Left hindlimb (tissue), 1 donor: ENCODE results near the gene CPXM1.

Experiments
- DNase-seq: peaks from one replicate; pipeline ENCODE4 v3.0.0-alpha.2; 2018

The CPXM1 gene

GRCh38 chr20:2747676-2748235 lies 52.7 kb downstream of the CPXM1 start:
- DNase-seq: no peak

GRCh38 chr20:2746636-2747265 lies 53.7 kb downstream of the CPXM1 start:
- no peak for DNase-seq

DNA sequence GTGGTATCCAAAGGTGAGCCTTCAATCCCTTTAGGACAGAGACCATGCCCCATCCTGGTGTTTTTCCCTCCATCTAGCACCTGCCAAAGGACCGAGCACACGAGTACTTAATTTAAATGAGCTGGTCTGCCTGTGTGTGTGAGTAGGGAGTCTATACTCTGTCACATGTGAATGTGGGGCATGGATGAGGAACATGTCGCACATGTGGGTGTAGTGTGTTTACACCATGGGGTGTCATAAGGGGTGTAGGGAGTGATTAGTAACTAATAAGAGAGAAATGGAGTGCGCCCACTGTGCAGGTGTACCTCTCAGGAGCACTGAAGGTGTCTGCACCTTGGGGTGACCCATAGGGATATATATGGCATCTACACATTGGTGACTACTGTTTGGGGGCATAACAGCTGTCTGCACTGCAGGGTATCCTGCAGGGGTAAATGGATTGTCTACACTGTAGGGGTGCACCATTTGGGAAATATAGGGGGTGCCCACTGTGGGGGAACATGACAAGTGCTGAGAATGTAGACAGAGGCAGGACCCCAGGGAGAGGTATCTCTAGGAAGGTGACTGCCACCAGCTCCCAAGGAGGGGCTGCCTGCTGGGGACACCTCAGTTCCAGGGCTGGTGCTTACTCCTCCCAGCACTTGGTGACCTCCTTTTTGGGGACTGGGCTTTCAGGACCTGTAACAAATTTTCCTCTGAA lies 54.3 kb downstream of the CPXM1 start:
- no peak for DNase-seq

GRCh38 chr20:2745060-2745910 lies 55.1 kb downstream of the CPXM1 start:
- DNase-seq: no peak
